H9 (cell line): ENCODE results near the gene PNKD. TPM values are rescaled to one million over a fixed set of nuclear protein-coding genes. Genes with fewer than 3 reads are reported as not detected.

Experiments
- DNase-seq: peaks from one replicate; pipeline ENCODE4 v3.0.0-alpha.2; 2017
- H2AFZ ChIP-seq: one replicate; pipeline ENCODE4 v1.6.1; 2013; ENCODE audit warnings: mild to moderate bottlenecking, low read length, control low read depth, moderate library complexity
- H2AK5ac ChIP-seq: 2 replicates; pipeline ENCODE4 v1.6.1; 2013; ENCODE audit warnings: low read length, control low read depth, mixed read lengths; ENCODE audit not compliant: insufficient read length
- H2BK120ac ChIP-seq: one replicate; pipeline ENCODE4 v1.6.1; 2013; ENCODE audit warnings: low read depth, mild to moderate bottlenecking, low read length, control low read depth, inconsistent platforms; ENCODE audit not compliant: poor library complexity, severe bottlenecking
- H2BK12ac ChIP-seq: 2 replicates; pipeline ENCODE4 v1.6.1; 2013; ENCODE audit warnings: low read length, control low read depth, mixed read lengths, low read depth; ENCODE audit not compliant: insufficient read length
- H2BK15ac ChIP-seq: 2 replicates; pipeline ENCODE4 v1.6.1; 2013; ENCODE audit warnings: low read depth, low read length, control low read depth
- H2BK20ac ChIP-seq: one replicate; pipeline ENCODE4 v1.6.1; 2013; ENCODE audit warnings: low read depth, mild to moderate bottlenecking, low read length, control low read depth, inconsistent platforms; ENCODE audit not compliant: poor library complexity, severe bottlenecking
- H2BK5ac ChIP-seq: 2 replicates; pipeline ENCODE4 v1.6.1; 2013; ENCODE audit warnings: low read length, control low read depth, mixed read lengths; ENCODE audit not compliant: insufficient read length
- H3K14ac ChIP-seq: 2 replicates; pipeline ENCODE4 v1.6.1; 2013; ENCODE audit warnings: low read length, control low read depth; ENCODE audit not compliant: insufficient read depth
- H3K18ac ChIP-seq: 2 replicates; pipeline ENCODE4 v1.6.1; 2013; ENCODE audit warnings: low read depth, mild to moderate bottlenecking, mixed read lengths, low read length, control low read depth; ENCODE audit not compliant: insufficient read length
- H3K23ac ChIP-seq: 2 replicates; pipeline ENCODE4 v1.6.1; 2013; ENCODE audit warnings: low read length, control low read depth, mixed read lengths, low read depth; ENCODE audit not compliant: insufficient read length
- H3K23me2 ChIP-seq: 2 replicates; pipeline ENCODE4 v1.6.1; 2013; ENCODE audit warnings: low read depth, mild to moderate bottlenecking, mixed read lengths, low read length, control low read depth; ENCODE audit not compliant: insufficient read length, poor library complexity, severe bottlenecking
- H3K27ac ChIP-seq: 2 replicates; pipeline ENCODE4 v1.5.1; 2013; ENCODE audit warnings: low read length, control low read depth, mixed read lengths, low read depth; ENCODE audit not compliant: insufficient read length
- H3K27me3 ChIP-seq: 2 replicates; pipeline ENCODE4 v1.6.1; 2013; ENCODE audit warnings: low read length, control low read depth, inconsistent platforms; ENCODE audit not compliant: insufficient read depth
- H3K4ac ChIP-seq: 2 replicates; pipeline ENCODE4 v1.6.1; 2013; ENCODE audit warnings: low read depth, mild to moderate bottlenecking, control low read depth, inconsistent platforms, low read length, moderate library complexity
- H3K4me1 ChIP-seq: 2 replicates; pipeline ENCODE4 v1.6.1; 2013; ENCODE audit warnings: low read length, control low read depth, inconsistent platforms; ENCODE audit not compliant: insufficient read depth
- H3K4me2 ChIP-seq: 2 replicates; pipeline ENCODE4 v1.6.1; 2013; ENCODE audit warnings: low read length, control low read depth, mixed read lengths; ENCODE audit not compliant: insufficient read length, insufficient read depth
- H3K56ac ChIP-seq: 2 replicates; pipeline ENCODE4 v1.6.1; 2013; ENCODE audit warnings: low read depth, mild to moderate bottlenecking, mixed read lengths, low read length, control low read depth; ENCODE audit not compliant: insufficient read length
- H3K79me1 ChIP-seq: 2 replicates; pipeline ENCODE4 v1.6.1; 2013; ENCODE audit warnings: low read depth, mild to moderate bottlenecking, moderate library complexity, low read length, control low read depth, inconsistent platforms; ENCODE audit not compliant: insufficient read depth, poor library complexity, severe bottlenecking
- H3K79me2 ChIP-seq: 2 replicates; pipeline ENCODE4 v1.6.1; 2013; ENCODE audit warnings: low read length, control low read depth, inconsistent platforms; ENCODE audit not compliant: insufficient read depth
- H3K9ac ChIP-seq: 2 replicates; pipeline ENCODE4 v1.6.1; 2013; ENCODE audit warnings: low read length, control low read depth, mixed read lengths; ENCODE audit not compliant: insufficient read length; ENCODE audit errors: extremely low read depth
- H3K9me3 ChIP-seq: one replicate; pipeline ENCODE4 v1.6.1; 2013; ENCODE audit warnings: low read depth, low read length, inconsistent platforms; ENCODE audit not compliant: control insufficient read depth
- H3T11ph ChIP-seq: one replicate; pipeline ENCODE4 v1.6.1; 2013; ENCODE audit warnings: mild to moderate bottlenecking, low read length, control low read depth, inconsistent platforms
- H4K20me1 ChIP-seq: one replicate; pipeline ENCODE4 v1.6.1; 2013; ENCODE audit not compliant: control insufficient read depth, insufficient read length, insufficient read depth
- H4K5ac ChIP-seq: 2 replicates; pipeline ENCODE4 v1.6.1; 2013; ENCODE audit warnings: low read depth, mild to moderate bottlenecking, mixed read lengths, low read length, control low read depth; ENCODE audit not compliant: insufficient read length
- H4K8ac ChIP-seq: replicated peaks from 2 replicates; pipeline ENCODE4 v1.6.1; 2013; ENCODE audit warnings: low read length, control low read depth, mixed read lengths, low read depth; ENCODE audit not compliant: insufficient read length
- H4K91ac ChIP-seq: 2 replicates; pipeline ENCODE4 v1.6.1; 2013; ENCODE audit warnings: low read depth, mild to moderate bottlenecking, moderate library complexity, mixed read lengths, low read length, control low read depth; ENCODE audit not compliant: insufficient read length
- H3K27ac Mint-ChIP-seq, 3 experiments: 2 replicates in 2 of 3; 3 replicates in 1 of 3; pipeline ENCODE4 v1.8.0; 2020 to 2021; ENCODE audit warnings: mixed read lengths in 3 of 3, mild to moderate bottlenecking in 1 of 3, moderate library complexity in 1 of 3
- H3K27me3 Mint-ChIP-seq: 2 replicates; pipeline ENCODE4 v1.8.0; 2021; ENCODE audit warnings: low read depth, mild to moderate bottlenecking, moderate library complexity, mixed read lengths
- H3K36me3 Mint-ChIP-seq, 3 experiments: 2 replicates in 2 of 3; 3 replicates in 1 of 3; pipeline ENCODE4 v1.8.0; 2020 to 2021; ENCODE audit warnings: low read depth in 3 of 3, mixed read lengths in 3 of 3; ENCODE audit not compliant: insufficient read depth in 1 of 3
- H3K4me1 Mint-ChIP-seq, 2 experiments: 2 replicates each; pipeline ENCODE4 v1.8.0; 2020; ENCODE audit warnings: mixed read lengths in 2 of 2
- H3K4me3 Mint-ChIP-seq, 2 experiments: 2 replicates in 1 of 2; 3 replicates in 1 of 2; pipeline ENCODE4 v1.8.0; 2020 to 2021; ENCODE audit warnings: mild to moderate bottlenecking in 2 of 2, mixed read lengths in 2 of 2, moderate library complexity in 1 of 2
- H3K9me3 Mint-ChIP-seq, 2 experiments: 2 replicates in 1 of 2; 3 replicates in 1 of 2; pipeline ENCODE4 v1.8.0; 2020; ENCODE audit warnings: mild to moderate bottlenecking in 2 of 2, mixed read lengths in 2 of 2, moderate library complexity in 1 of 2
- CTCF ChIP-seq: fragments of 200-600 bp; sonication (generic); conservative IDR thresholded peaks from 3 replicates; pipeline ENCODE4 v1.8.0; 2021; ENCODE audit warnings: antibody characterized with exemption, mild to moderate bottlenecking
- WGBS: extraction: QIAGEN DNeasy Blood & Tissue Kit; methylation state at CpG from one replicate; pipeline ENCODE4 v1.1.7; 2013; ENCODE audit warnings: missing lambda C conversion rate, low lambda C conversion rate, mixed read lengths; ENCODE audit not compliant: insufficient read length; ENCODE audit errors: extremely low coverage; 5-methylcytosine and 5-hydroxymethylcytosine counted together
- total RNA-seq: library from RNA; stranded (reverse); gene quantifications from 2 replicates; pipeline ENCODE4 v1.2.1, GENCODE V29; 2021

Gene PNKD
- total RNA-seq, 1 experiment from 2014 or later, result 31.6 TPM

- Histone ChIP-seq H3K23me2 (no peaks in the 10 kb centered on the region), H2BK20ac (no peak overlapping the region), H3K14ac (no peak overlapping the region), H3K56ac (no peak overlapping the region), H3K23ac (no peak overlapping the region), H3K18ac (no peak overlapping the region), H2BK5ac (no peak overlapping the region), H2BK12ac (no peak overlapping the region), H2BK15ac (no peak overlapping the region), H3K9ac (no peak overlapping the region), H4K20me1 (no peaks in the 10 kb centered on the region), H4K5ac (no peak overlapping the region), H3K4ac (no peak overlapping the region), H4K8ac (no peak overlapping the region), H2AK5ac (no peak overlapping the region), H3K79me2 (no peaks in the 10 kb centered on the region), H3K27me3 (no peaks in the 10 kb centered on the region), H4K91ac (no peak overlapping the region), H3K27ac (no peak overlapping the region), H3T11ph (no peak overlapping the region), H3K4me2 (no peak overlapping the region), H3K9me3 (no peaks in the 10 kb centered on the region), H3K79me1 (no peaks in the 10 kb centered on the region), H2BK120ac (no peak overlapping the region), H3K4me1 (no peaks in the 10 kb centered on the region), H2AFZ (no peak overlapping the region)
- no peak overlapping the region for H3K27ac Mint-ChIP-seq
- peaks cover 5 to 14% of the 10 kb centered on the region in 2 experiments for H3K4me1 Mint-ChIP-seq
- DNase-seq, result no peak
- no peaks in the 10 kb centered on the region for H3K9me3 Mint-ChIP-seq
- H3K27me3 Mint-ChIP-seq, result no peaks in the 10 kb centered on the region; the same call in 1 of the 2 replicates
- TF ChIP-seq CTCF, result no peak
- no peaks in the 10 kb centered on the region for H3K36me3 Mint-ChIP-seq
- no peak overlapping the region for H3K4me3 Mint-ChIP-seq
- WGBS, result no CpG with 5 or more reads among the region's 2 CpGs
These were observed 42.0 kb downstream of the PNKD start for GRCh38 chr2:218312267-218312756.
